ENCODE results near the gene KRT26.

GRCh38 chr17:40791111-40791510 is 19.1 kb upstream of the KRT26 start:
- TF ChIP-seq PHF20 (CRISPR knock-in tag; IDR thresholded peaks at IDR 0.05) (no peak), ZSCAN9 (CRISPR knock-in tag; IDR thresholded peaks at IDR 0.05; ENCODE audit: borderline replicate concordance) (no peak), MNT (IDR thresholded peaks at IDR 0.05) (no peak), BHLHE40 (IDR thresholded peaks at IDR 0.05; ENCODE audit: low read length) (no peak), CTCF (CRISPR knock-in tag; IDR thresholded peaks at IDR 0.05) (no peak), ZNF792 (CRISPR knock-in tag; IDR thresholded peaks at IDR 0.05) (no peak), ELF4 (CRISPR knock-in tag; IDR thresholded peaks at IDR 0.05; ENCODE audit: borderline replicate concordance) (no peak), SOX13 (IDR thresholded peaks at IDR 0.05) (no peak), SOX13 (CRISPR knock-in tag; conservative IDR thresholded peaks at IDR 0.05 in 1 of 2, IDR thresholded peaks at IDR 0.05 in 1 of 2) (no peak), ZBTB7B (CRISPR knock-in tag; IDR thresholded peaks at IDR 0.05) (no peak), ZNF646 (CRISPR knock-in tag; IDR thresholded peaks at IDR 0.05) (no peak), SRSF1 (optimal IDR thresholded peaks at IDR 0.05; ENCODE audit: low read depth, low read length) (no peak), ZBTB49 (CRISPR knock-in tag; IDR thresholded peaks at IDR 0.05; ENCODE audit: borderline replicate concordance) (no peak)
